HG03095 (cell line): ENCODE results near the gene ADAMTS7.
A peak's percentile ranks its signal among the peaks of the same experiment; 100 is the strongest.
"Not testable (repeated sequence)": the region's sequence is repeated elsewhere in the genome, so short reads cannot be mapped to it uniquely, and the experiment has no call there.

Source experiments
- ATAC-seq: cut with Tn5 transposase; IDR thresholded peaks from one replicate; pipeline ENCODE4 v1.9.1; 2021; ENCODE audit warnings: moderate library complexity; ENCODE audit not compliant: unreplicated experiment

Gene ADAMTS7

DNA sequence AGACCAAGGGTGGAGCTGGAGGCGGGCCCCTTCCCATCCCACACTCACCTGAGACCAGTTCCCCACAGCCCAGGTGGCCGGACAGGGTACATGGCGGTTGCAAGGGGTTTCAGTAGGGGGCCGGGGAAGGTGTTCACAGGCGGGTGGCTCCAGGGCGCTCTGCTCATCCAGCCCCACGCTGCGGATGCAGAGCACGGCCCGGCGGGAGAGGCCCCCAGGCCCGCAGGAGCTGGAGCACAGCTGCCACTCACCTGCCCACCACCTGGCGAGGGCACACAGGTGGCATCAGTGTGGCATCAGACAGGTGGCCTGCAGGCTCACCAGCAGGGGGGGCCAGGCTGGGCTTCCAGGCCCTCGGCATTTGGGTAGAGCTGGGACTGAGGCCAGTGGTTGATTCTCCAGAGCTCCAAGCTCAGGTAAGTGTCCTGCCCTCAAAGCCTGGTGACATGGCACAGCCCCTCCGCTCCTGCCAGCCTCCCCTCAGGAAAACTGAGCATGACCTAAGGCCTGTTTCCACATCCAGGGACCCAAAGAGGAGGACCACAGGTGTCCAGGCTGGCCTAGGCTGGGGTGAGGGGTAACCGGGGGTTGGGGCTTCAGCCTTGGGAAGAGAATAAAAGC lies 43.8 kb downstream of the ADAMTS7 start:
- ATAC-seq: no peak

DNA sequence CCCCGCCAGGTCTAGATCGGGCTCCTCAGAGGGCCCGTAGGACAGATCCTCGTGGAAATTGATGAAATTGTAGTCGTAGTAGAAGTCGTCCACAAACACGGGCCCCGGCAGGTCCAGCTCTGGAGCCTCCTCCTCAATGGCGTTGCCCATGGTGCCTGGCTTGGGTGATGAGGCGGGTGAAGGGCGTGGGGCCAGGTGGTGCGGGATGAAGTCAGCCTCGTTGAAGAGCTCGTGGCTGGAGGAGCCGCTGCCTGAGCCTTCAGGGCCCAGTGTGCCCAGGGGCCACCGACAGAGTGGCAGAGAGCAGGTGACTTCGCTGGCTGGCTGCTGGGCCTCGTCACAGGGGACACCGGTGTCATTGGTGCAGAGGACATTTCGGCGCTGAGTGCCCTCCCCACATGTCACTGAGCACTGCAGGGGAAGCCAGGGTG lies 44.6 kb downstream of the ADAMTS7 start:
- not testable (repeated sequence) for ATAC-seq

DNA sequence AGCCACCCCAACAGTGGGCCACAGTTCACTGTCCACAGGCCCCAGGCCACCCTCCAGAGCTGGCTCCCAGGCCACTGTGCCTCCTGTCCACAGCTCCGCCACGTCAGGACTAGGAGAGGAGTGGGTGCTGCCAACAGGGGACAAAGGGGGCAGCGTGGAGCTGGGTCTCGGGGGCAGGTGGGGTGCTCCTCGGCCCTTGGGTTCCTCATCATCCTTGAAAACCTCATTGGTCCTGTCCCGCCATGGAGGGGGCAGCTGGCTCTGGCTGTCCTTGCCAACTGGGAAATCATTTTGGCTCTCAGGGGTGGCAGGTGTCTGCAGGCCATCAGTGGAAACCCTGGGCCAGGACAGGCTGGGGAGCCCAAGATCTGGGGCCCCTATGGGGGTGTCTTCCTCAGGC lies 45.2 kb downstream of the ADAMTS7 start:
- no peak for ATAC-seq

DNA sequence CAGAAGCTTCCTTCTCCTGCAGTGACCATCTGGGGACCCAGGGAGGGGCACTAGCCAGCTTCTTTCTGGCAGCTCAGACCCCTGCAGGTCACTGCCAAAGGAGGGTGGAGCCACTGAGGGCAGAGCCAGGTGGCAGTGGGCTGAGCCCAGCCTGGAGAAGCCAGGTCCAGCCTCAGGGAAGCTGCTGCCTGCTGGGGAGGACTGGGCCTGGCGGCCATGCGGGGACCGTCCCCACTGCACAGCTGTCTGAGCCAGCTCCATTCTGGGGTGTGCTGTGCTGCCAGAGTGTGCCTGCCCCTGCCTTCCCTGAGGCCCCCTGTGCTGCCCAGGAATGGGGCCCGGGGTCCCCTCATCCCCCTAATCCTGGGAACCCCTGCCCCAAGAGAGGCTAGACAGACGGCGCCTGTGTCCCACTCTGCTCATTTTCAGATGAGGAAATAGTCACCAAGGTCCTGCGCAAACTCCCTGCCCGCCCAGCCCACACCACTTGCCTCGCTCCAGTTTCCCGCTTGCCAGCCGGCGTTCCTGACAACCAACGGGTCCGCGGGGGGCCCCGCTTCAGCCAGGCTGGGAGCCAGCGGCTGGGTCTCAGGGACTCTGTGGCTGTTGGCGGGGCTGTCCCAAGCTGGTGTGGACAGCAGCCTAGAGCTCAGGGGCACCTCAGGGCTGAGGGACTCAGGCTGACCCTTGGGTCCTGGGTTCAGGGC lies 46.0 kb downstream of the ADAMTS7 start:
- ATAC-seq: not testable (repeated sequence)

DNA sequence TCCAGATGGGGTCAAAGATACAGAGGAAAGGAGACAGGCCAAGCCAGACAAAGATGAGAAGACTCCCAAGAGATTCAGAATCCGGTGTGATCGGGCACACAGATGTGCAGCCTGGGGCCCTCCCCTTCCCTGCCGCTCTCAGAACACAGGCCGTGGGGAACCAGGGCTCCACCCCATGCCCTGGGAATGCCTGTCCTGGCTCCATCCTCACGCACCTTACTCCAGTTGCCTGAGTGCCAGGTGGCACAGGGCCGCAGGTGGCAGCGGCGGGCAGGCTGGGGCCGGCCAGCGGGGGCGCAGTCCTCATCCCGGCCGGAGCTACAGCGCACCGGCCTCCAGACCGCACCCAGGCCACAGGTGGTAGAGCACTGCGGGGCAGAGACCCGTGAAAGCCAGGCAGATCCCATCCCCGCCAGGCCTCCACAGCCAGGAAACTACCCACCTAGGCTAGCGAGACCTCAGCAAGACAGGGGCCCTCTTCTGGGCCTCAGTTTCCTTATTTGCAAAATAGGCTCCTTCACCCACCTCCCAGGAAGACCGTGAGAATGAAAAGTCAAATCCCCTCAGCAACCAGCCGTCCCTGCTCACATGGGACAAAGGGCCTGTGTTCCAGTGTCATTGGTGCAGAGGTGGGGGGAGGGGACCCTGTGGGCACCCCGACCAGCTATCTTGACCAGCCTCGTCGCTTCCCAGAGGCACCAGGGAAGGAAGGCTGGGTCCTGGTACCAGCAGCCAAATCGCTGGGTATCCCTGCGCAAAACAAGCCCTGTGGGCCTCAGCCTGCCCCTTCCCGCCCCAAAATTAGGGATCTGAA lies 46.7 kb downstream of the ADAMTS7 start:
- ATAC-seq: not testable (repeated sequence)

DNA sequence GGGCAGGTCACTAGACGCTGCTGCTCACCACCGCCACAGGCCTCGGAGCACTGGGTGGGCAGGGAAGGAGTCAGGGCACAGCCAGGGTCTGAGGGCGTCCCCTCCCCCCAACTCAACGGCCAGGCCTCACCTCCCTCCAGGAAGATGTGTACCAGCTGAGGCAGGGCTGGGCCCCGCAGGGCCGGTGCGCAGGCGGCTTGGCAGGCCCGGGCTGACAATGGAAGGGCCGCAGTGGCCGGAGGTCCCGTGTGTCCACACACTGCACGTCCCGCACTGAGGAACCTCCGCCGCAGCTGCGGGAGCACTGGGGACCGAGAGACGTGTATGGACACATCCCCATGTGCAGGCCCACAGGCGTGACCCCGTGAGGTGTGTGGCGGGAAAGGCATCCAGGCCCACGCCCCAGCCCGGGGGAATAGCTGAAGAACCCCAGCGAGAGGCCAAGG lies 47.4 kb downstream of the ADAMTS7 start:
- ATAC-seq: no peak

DNA sequence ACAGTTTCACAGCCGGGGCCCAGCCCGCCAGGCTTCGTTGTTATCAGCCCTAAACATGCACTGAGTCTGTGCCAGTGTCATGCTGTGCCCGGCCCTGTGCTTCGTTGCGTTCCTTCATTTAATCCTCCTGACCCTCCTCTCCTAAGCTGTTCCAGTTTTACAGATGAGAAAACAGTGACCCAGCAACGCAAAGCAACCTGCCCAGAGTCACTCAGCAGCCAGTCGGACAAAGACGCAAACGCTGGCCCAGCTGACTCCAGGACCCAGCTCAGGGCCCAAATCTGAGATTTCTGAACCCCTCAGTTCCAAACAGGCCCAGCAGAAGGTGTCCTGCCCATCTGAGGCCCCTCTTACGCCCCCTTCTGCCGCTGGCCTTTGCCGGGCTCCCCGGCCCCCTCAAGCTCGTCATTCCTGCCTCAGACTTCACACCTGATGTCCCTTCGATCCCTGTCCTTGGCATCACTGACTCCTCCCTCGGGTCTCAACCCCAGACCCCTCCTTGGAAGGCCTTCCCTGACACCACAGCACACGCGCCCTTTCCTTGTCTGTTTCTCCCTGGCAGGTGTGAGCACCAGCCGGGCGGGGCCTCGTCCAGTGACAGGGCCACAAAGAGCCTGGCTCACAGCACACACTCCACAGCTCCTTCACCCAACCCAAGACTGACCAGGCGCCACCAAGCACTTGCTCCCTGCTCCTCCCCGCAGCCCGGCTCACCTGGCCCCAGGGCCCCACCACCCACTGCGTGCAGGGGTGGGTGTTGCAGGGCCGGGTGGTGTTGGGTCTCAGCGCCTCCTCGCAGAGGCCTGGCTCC lies 48.1 kb downstream of the ADAMTS7 start:
- no peak for ATAC-seq

DNA sequence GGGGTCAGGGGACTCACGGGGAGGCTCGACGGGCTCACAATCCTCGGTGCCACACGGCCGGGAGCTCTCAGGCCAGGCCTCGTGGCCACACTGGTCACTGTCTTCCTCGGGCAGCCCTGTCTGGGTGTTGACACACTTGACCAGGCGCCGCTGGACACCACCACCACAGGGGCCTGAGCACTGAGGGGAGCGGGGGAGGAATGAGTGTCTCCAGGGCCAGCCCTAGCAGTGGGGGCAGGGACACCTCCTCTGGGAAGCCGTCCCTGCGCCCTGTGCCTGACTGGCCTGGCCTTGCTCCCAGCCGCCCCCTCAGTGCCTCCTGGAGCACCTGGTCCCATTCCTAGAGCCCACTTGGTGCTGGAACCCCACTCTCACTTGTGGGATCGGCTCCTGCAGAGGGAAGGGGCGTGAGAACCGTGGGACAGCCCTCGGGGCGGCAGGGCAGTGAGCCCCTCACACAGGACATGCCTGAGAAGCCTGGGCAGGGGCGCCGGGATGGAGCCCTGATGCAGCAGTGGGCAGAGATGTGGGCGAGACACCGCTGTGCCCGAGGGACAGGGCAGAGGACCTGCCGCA lies 48.8 kb downstream of the ADAMTS7 start:
- ATAC-seq: not testable (repeated sequence)

DNA sequence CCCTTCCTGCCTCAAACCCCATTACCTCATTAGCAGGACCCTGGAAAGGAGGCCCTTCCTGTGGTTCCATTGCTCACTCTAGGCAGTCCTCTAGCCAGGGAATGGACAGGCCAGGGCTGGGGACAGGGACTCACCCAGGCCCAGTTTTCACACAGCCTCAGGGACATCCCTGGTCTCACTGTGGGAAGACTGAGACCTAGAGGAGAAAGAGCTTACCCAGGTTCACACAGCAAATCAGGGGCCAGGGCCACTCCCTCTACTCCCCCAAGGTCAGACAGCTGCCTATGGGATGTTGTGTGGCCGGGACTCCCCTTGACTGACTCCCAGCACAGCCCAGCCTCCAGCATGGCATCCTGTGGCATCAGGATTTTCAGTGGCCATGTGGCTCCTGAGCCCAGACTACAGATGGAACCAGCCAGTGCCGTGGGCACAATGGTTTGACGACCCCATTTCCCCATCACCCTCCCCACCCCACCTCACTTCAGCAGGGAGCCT lies 49.3 kb downstream of the ADAMTS7 start:
- ATAC-seq: no peak

DNA sequence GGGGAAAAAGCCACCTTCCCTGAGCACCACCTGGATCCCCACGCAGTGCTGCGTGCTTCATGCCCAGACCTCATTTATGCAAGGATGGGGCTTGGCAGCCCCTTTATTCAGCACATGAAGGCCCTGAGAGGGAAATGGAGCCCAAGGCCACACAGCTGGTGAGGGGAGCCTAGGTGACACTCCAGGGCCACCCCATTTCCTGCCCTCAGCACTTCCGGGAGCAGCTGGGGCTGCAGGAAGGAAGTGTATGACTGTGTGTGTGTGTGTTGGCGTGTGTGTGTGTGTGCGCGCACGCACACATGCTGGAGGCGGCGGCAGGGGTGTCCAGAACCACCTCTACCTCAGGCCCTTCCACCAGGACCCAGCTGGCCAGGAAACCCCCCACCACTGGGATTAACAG lies 49.8 kb downstream of the ADAMTS7 start:
- peak; percentile 35 for ATAC-seq

DNA sequence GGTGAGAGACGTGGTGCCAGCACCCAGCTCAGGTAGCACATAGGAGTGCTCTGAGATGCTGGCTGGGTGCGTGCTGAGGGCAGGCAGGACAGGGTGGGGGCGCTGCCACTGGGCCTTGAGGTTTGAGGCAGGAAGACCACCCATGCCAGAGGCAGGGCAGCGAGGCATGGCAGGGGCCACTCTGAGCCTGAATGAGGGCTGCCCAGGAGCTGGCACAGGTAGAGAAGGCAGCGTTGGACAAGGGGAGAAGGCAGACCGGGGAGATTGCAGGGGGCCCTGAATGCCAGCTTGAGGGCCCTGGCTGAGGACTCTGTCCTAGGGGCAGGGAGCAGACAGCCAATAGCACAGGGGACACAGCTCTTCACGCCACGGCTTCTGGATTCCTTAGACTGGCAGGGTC lies 50.2 kb downstream of the ADAMTS7 start:
- ATAC-seq: no peak

DNA sequence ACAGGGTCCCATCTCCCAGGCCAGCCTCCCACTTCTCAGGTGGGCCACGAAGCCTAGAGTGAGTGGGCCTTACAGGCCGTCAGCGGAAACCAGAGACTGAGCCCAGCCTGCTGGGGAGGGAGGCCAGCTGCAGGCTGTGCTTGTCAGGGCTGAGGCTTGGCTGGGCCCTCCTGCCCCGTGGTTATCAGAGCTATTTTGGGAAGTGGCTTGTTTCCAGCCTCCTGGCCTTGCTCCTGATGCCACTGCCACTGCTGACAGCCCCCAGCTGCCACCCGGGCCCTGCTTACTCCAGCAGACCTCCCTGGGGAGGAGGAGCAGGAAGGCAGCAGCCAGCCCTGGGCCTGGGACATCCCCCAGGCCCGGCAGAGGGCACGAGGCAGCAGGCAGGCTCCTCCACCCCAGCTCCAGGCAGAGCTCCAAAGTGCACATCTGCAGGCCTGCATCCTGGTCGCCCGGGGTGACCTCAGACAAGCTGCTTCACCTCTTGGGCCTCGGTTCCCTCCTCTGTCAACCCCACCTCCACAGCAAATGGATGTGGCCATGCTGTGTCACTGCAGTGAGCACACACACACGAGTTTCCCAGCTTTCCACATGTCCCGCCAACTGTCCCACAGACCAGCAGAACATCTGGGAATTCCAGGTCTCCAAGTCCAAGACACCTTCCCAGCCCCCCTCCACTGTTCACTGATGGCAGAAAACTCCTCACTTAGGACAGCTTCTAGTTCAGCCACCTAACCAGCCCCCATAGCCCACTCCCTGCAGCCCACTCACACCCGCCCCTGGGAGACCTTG lies 51.0 kb downstream of the ADAMTS7 start:
- not testable (repeated sequence) for ATAC-seq

DNA sequence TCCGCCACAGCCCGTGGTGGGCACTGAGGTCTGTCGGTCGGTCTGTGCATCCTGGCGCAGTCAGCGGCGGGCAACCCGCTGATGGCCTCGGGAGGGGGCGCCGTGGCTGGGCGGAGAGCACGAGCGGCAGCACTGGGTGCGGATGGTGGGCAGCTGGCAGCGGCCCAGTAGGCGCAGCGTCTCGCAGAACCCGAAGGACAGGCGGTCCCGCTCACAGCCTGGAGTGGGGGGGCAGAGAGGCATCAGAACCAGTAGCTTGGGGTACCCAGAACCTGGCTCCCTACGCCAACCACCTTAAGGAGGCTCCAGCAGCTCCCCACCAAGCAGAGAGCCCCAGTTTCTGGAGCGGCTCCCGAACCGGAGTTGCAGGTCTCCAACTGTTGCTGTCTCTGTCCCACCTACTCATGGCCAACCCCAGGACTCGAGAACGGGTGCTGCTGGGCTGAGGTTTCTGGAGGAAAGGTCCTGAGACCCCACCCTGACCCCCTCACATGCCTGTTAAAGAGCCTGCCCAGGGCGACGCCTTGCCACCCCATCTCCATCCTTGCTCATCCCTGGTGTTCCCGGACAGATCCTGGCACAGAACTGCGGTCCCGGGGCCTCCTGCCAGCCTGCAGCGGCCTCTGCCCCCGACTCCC lies 51.8 kb downstream of the ADAMTS7 start:
- ATAC-seq: not testable (repeated sequence)

DNA sequence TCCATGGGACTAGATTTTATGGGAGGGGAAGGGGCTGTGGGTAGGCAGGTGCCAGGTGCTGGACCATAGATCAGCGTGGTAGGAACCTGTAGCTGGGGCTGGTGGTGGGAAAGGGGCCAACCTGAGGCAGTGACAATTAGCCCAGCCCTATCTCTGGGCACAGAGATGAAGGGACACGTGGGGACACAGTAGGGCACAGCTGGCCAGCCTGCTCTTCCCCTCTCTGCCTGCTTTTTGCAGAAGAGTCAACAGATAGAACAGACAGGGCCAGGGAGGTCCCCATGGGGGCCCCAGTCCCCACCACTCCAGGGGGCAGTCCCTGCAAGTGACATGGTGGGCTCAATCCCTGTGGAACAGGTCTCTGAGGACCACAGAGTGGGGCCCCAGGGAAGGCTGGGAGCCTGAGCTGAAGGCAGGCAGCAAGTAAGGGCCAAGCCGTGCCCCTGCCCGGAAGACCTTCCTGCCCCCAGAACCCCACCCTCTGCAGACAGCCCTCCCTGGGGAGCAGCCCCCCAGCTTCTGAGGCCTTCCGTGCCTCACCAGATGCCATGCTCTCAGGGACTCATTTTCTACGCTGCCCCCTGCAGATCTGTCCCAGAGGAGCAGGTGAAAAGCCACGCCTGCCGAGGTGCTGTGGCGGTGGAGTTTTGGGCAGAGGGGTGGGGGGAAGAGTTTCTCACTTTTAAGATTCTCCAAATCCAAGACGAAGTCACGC lies 52.6 kb downstream of the ADAMTS7 start:
- not testable (repeated sequence) for ATAC-seq

DNA sequence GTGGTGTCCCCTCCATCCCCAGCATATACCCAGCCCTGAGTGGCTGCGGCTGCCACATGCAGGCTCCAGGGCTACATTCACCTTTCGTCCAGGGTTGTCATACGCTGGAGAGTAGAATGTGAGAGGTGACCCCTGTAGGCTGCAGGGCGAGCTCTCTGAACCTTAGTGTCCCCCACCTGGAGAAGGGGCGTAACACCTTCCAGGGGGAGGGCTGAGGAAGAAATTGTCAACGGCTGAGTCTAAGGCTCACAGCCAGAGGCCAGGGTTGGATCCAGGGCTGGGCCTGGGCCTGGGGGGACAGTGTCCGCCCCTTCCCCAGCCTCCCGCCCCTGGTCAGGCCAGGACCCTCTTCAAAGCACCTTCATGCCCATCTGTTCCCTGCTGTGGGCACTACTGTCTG lies 53.2 kb downstream of the ADAMTS7 start:
- not testable (repeated sequence) for ATAC-seq

DNA sequence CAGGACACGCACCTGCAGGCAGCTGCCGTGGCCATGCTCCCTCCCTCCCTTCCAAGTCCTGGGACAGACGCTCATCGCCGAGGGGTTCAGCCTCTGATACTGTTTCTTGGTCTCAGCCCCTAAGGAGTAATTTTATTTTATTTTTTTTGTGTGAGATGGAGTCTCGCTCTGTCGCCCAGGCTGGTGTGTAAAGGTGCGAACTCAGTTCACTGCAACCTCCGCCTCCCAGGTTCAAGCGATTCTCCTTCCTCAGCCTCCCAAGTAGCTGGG lies 53.7 kb downstream of the ADAMTS7 start:
- no peak for ATAC-seq

DNA sequence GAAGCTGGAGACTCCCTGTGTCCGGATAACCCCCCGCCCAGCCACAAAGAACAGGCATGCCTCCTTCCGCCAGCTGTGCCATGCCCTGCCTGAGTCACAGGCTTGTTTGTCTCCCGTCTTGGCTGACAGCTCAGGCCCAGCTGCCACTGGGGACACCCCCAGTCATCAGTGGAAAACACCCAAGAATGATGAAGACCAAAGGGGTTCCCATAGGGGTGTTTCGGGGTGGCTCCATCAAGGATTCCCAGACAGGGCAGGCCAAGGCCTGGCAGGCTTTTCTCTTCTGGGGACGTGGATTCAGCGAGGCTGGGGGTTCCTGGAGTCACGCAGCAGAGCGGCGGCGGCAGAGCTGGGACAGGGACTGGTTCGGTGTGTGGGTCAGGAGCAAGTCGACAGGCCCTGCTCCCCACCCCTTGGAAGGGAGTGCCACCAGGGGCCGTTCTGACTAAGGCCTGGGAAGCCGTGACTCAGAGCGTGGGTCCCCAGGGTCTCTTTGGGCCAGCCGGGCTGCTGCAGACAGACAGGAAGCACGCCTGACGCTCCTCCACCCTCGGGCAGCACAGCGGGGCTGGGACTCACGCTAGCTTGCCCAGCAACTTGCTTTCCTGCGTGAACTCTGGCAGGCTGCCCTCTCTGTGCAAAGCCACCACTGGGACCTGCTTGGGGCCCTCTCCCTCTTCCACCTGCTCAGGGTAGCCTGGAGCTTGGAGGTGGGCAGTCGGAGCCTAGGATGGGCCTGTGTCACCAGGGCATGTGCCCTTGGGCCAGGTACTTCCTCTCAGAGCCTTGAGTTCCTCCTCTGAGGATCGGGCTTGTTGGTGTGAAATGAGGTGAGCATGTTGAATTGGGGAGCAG lies 54.3 kb downstream of the ADAMTS7 start:
- ATAC-seq: peak; percentile 44
